Nephron progenitor cell (in vitro differentiated cells): Measurements from ENCODE around the gene GNG2.

ENCODE experiments used
- DNase-seq: peaks from one replicate; pipeline ENCODE4 v3.0.0; 2021
- H3K27ac Mint-ChIP-seq: 2 replicates; pipeline ENCODE4 v1.8.0; 2021; ENCODE audit warnings: mild to moderate bottlenecking, moderate library complexity, mixed read lengths
- H3K27me3 Mint-ChIP-seq: 2 replicates; pipeline ENCODE4 v1.8.0; 2021; ENCODE audit warnings: mild to moderate bottlenecking, low read depth, mixed read lengths; ENCODE audit not compliant: poor library complexity
- H3K36me3 Mint-ChIP-seq: 2 replicates; pipeline ENCODE4 v1.8.0; 2021; ENCODE audit warnings: low read depth, mixed read lengths
- H3K4me1 Mint-ChIP-seq: 2 replicates; pipeline ENCODE4 v1.8.0; 2021; ENCODE audit warnings: mixed read lengths
- H3K4me3 Mint-ChIP-seq: 2 replicates; pipeline ENCODE4 v1.8.0; 2021; ENCODE audit warnings: mild to moderate bottlenecking, moderate library complexity, mixed read lengths
- H3K9me3 Mint-ChIP-seq: 2 replicates; pipeline ENCODE4 v1.8.0; 2021; ENCODE audit warnings: mild to moderate bottlenecking, moderate library complexity, mixed read lengths
- CTCF ChIP-seq: fragments of 200-600 bp; sonication (generic); IDR thresholded peaks from 2 replicates; pipeline ENCODE4 v1.5.0; 2021; ENCODE audit warnings: antibody characterized with exemption

Gene GNG2

GRCh38 chr14:52000019-52000582, 139.7 kb downstream of the GNG2 start:
- Mint-ChIP-seq H3K36me3 (peaks cover 45% of the 10 kb centered on the region), H3K9me3 (no peaks in the 10 kb centered on the region), H3K4me1 (no peaks in the 10 kb centered on the region), H3K27ac (no peak overlapping the region), H3K4me3 (no peak overlapping the region), H3K27me3 (no peaks in the 10 kb centered on the region)
- no peak for DNase-seq
- TF ChIP-seq CTCF = no peak

- H3K27me3 Mint-ChIP-seq = no peaks in the 10 kb centered on the region
- no peak for TF ChIP-seq CTCF
Measured at GRCh38 chr14:52000696-52001095, 140.3 kb downstream of the GNG2 start.

GRCh38 chr14:52002542-52002941, 142.1 kb downstream of the GNG2 start:
- DNase-seq = no peak
- H3K36me3 Mint-ChIP-seq = peaks cover 59% of the 10 kb centered on the region
- H3K27me3 Mint-ChIP-seq = no peaks in the 10 kb centered on the region
- H3K27ac Mint-ChIP-seq = no peak overlapping the region
- H3K4me1 Mint-ChIP-seq = no peaks in the 10 kb centered on the region
- H3K9me3 Mint-ChIP-seq = no peaks in the 10 kb centered on the region
- no peak overlapping the region for H3K4me3 Mint-ChIP-seq
- no peak for TF ChIP-seq CTCF

More at GRCh38 chr14:52000696-52001095, 140.3 kb downstream of the GNG2 start:
- Mint-ChIP-seq H3K27ac (no peak overlapping the region), H3K4me3 (no peak overlapping the region), H3K4me1 (no peaks in the 10 kb centered on the region), H3K36me3 (peaks cover 51% of the 10 kb centered on the region), H3K9me3 (no peaks in the 10 kb centered on the region)
- DNase-seq = no peak

- Mint-ChIP-seq H3K9me3 (no peaks in the 10 kb centered on the region), H3K36me3 (peaks cover 66% of the 10 kb centered on the region), H3K4me3 (no peak overlapping the region), H3K27me3 (no peaks in the 10 kb centered on the region), H3K27ac (no peak overlapping the region), H3K4me1 (no peaks in the 10 kb centered on the region)
- DNase-seq = no peak
- TF ChIP-seq CTCF = no peak
Measured at GRCh38 chr14:52003324-52003723, 142.9 kb downstream of the GNG2 start.

GRCh38 chr14:52005625-52006024, 145.2 kb downstream of the GNG2 start:
- no peak for TF ChIP-seq CTCF
- no peaks in the 10 kb centered on the region for H3K27me3 Mint-ChIP-seq
- DNase-seq = no peak
- H3K9me3 Mint-ChIP-seq = no peaks in the 10 kb centered on the region
- no peak overlapping the region for H3K4me3 Mint-ChIP-seq
- no peak overlapping the region for H3K27ac Mint-ChIP-seq
- H3K4me1 Mint-ChIP-seq = no peaks in the 10 kb centered on the region
- peaks cover 67% of the 10 kb centered on the region for H3K36me3 Mint-ChIP-seq

- H3K36me3 Mint-ChIP-seq = peaks cover 69% of the 10 kb centered on the region
- DNase-seq = no peak
- no peak overlapping the region for H3K4me3 Mint-ChIP-seq
- H3K9me3 Mint-ChIP-seq = no peaks in the 10 kb centered on the region
- no peak for TF ChIP-seq CTCF
- H3K27ac Mint-ChIP-seq = no peak overlapping the region
- H3K4me1 Mint-ChIP-seq = no peaks in the 10 kb centered on the region
- H3K27me3 Mint-ChIP-seq = no peaks in the 10 kb centered on the region
Measured at GRCh38 chr14:52006361-52006760, 145.9 kb downstream of the GNG2 start.
